ENCODE data around the gene GP2.
"Not testable (repeated sequence)": the region's sequence is repeated elsewhere in the genome, so short reads cannot be mapped to it uniquely, and the experiment has no call there.

DNA sequence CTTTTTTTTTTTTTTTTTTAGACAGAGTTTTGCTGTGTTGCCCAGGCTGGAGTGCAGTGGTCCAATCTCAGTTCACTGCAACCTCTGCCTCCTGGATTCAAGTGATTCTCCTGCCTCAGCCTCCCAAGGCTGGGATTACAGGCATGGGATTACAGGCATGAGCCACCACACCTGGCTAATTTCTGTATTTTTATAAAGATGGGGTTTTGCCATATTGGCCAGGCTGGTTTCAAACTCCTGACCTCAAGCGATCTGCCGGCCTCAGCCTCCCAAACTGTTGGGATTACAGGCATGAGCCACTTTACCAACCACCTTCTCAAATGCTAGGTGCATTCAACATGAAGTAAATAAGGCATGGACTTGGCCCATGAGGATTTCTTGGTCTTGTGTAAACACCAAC is 6.3 kb downstream of the GP2 start:
- TF ChIP-seq, protein P1, sequence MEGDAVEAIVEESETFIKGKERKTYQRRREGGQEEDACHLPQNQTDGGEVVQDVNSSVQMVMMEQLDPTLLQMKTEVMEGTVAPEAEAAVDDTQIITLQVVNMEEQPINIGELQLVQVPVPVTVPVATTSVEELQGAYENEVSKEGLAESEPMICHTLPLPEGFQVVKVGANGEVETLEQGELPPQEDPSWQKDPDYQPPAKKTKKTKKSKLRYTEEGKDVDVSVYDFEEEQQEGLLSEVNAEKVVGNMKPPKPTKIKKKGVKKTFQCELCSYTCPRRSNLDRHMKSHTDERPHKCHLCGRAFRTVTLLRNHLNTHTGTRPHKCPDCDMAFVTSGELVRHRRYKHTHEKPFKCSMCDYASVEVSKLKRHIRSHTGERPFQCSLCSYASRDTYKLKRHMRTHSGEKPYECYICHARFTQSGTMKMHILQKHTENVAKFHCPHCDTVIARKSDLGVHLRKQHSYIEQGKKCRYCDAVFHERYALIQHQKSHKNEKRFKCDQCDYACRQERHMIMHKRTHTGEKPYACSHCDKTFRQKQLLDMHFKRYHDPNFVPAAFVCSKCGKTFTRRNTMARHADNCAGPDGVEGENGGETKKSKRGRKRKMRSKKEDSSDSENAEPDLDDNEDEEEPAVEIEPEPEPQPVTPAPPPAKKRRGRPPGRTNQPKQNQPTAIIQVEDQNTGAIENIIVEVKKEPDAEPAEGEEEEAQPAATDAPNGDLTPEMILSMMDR (IDR thresholded peaks at IDR 0.05), result not testable (repeated sequence)
- not testable (repeated sequence) for TF ChIP-seq POLR2A (IDR thresholded peaks at IDR 0.05)

All from tibial nerve (tissue), 3 donors.